NOMO-1 (cell line): ENCODE results near the gene MMP19.

Source experiments
- DNase-seq, 2 experiments: peaks; one replicate each; lab custom pipeline; 2025; ENCODE audit not compliant: unreplicated experiment in 2 of 2; lab: John Stamatoyannopoulos, UW

Gene MMP19

DNA sequence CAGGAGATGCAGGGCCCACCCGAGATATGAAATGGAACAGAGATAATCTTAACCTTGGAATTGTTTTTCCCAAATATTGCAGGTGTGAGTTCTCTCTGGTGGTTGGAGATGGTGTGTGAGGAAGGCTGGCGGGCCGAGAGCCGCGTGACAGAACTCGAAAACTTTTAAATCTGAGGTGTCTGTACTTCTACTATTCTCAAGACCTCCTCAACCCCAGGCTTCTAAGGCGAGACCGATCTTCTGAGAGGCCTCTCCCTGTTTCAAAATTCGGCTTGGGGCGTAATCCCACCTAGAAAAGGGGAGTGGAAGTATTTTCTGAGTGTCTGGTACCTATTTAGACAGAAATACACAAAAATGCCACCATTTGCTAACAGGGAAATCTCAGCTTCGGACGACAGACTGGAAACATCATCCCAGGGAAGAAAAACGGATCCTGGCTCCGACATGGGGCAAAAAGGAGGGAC, 25.8 kb downstream of the MMP19 start:
- peak in 1 of 2 experiments; percentile 35 for DNase-seq

DNA sequence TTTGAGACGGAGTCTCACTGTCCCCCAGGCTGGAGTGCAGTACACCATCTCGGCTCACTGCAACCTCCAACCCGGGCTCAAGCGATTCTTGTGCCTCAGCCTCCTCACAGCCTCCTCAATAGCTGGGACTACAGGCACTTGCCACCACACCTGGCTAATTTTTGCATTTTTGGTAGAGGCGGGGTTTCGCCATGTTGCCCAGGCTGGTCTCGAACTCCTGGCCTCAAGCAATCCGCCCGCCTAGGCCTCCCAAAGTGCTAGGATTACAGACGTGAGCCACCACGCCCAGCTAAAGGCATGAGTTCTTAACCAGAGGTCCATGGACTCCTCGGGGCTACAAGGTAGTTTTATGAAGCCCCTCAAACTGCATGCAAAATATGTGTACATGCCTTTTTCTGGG, 27.3 kb downstream of the MMP19 start:
- no peak for DNase-seq

DNA sequence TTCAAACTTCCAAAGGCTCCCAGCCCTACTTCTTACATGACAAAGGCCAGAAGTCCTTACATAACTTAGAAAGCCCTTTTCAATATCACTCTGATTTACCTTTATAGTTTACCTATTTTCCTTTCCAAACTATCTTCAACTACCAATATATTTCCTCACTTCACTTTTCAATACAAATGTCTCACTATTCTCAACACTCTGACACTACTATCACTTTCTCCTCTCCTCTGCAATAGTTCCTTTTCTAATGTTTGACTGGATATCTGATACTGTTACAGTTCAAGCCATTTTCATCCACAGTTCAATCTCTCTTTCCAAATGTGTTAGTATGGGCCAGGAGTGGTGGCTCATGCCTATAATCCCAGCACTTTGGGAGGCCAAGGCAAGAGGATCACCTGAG, 28.5 kb downstream of the MMP19 start:
- no peak for DNase-seq

DNA sequence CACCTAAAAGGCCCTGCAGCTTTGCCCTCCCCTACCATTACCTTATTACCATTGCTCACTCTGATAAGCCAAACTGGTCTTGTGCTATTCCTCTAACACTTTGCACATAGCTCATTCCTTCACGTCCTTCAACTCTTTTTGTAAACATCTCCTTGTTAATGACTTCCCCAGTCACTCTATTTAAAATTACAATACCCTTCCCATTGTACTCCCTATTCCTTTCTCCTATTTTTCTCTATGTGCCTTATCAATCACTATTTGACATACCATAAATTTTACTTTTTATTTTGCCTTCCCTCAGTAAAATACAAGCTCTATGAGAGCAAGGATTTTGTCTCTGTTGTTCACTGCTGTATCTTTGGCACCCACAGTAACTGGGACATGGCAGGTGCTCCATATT, 30.6 kb downstream of the MMP19 start:
- no peak for DNase-seq

DNA sequence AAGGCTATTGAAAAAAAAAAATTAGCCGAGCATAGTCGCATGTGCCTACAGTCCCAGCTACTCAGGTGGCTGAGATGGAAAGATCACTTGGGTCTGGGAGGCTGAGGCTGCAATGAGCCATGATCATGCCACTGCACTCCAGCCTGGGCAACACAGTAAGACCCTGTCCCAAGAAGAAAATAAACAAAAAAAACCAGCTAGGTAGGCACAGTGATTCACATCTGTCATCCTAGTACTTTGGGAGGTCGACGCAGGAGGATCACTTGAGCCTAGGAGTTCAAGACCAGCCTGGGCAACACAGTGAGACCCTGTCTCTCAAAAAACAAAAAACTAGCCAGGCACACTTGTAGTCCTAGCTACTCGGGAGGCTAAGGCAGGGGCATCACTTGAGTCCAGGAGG, 33.5 kb downstream of the MMP19 start:
- no peak for DNase-seq

DNA sequence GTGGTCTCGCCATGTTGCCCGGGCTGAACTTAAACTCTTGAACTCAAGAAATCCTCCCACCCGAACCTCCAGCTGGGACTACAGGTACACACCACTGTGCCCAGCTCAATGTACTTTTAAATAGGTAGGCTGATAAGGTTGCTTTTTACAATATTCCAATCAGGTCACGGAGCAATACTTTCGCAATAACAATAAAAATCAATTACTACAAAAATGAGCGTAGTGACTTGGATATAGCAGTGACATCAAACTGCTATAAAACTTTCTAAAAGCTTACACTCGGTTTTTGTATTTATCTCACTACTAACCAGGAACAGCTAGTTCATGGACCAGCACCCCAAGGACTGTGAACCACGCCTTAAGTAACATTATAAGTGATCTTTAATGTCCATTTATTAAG, 35.8 kb downstream of the MMP19 start:
- DNase-seq, result no peak

DNA sequence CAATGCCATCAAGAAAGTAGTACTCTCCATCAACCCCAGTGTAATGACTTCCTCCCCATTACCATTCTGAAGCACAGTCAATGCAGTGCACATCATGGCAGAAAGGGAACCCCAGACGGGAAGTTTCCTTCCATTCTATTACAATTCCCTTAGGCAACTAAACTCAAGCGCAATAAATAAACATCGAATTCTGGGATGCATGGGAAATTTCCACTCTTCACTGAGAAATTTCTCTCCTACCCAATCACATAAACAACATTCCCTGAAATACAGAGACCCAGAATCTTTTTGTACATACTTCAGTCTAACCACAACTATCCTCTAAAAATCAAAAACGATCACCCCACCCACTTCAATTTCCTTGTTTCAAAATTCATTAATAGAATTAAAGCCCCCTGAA, 45.2 kb downstream of the MMP19 start:
- no peak for DNase-seq

DNA sequence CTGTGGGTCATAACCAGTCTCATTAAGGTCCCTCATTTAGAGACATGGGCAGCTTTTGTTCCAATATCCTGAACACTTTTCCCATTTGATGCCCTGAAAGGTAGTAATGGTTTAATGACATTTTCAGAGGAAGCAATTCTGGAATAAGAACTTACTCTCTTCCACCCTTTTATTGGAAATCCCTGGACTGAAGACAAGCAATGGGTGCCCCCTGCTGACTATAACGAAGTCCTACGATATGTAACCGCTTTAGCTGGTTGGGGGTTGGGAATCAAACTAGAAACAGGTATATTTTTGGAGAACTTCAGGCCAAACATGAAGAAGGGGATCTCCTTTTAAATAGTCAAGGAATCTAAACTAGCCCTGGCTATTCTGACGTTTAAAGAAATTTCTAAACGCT, 45.7 kb downstream of the MMP19 start:
- no peak for DNase-seq

DNA sequence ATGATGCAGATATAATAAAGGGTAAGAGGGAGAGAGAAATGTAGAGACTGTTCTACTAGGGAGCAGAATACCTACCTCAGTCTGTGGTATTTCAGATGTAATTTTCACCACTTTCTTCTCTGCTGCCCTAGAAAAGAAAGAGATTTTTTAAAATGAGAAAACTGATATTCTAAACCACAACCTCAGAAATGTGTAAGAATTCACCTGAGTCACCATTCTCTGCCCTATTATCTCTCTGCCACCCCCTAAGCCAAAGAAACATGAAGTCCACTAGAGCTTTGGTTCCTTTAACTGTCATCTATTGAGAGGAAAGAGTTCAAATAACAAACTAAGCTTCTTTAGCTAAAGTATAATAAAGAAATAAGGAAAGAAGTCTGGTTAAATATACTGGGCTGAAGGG, 46.8 kb downstream of the MMP19 start:
- DNase-seq, result no peak

DNA sequence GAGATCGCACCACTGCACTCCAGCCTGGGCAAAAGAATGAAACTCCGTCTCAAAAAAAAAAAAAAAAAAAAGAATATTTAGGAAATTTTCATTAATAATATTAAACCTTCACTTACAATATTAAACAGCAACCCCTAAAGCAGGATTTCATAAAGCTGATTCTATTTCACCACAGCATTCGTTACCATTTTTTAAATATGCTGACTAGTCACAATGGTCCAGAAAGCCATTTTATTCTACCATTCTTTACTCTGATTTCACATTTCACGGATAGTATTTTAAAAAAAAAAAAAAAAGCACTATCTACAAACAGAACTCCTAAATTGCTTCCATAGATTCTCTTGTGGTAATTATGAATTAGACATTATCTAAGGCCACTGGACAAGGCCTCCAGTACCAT, 52.8 kb downstream of the MMP19 start:
- DNase-seq, result no peak

DNA sequence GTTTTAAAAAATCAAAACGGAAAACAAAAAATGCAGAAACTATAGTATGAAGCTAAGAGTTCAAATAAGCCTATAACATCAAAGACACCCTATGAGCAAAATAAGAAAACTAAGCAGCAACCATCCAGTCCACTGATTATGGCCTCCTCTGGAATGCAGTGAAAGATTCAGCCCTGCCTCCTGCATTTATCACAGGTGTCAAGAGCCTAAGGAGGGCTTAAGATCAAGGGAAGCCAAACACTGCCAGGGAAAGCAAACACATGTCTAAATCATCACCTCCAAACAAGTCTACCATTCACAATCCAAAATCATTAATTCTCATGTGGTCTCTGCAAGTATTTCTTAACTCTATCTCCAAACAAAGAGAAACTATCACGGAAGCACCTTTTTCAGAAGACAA, 53.6 kb downstream of the MMP19 start:
- no peak for DNase-seq

DNA sequence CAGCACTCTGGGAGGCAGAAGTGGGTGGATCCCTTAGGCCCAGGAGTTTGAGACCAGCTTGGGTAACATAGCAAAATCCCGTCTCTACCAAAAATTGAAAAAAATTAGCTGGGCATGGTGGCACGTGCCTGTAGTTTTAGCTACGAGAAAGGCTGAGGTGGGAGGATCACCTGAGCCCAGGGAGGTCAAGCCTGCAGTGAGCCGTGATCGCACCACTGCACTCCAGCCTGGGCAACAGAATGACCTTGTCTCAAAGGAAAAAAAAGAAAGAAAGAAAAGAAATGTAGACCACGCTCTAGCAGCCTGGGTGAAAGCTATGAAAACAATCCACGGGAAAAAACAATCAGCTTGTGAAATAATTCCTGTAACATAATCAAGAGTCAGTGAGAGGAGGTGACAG, 54.2 kb downstream of the MMP19 start:
- no peak for DNase-seq
